Endothelial cell of umbilical vein (primary cell): ENCODE data around the gene MAPK6. TPM values are rescaled to one million over a fixed set of nuclear protein-coding genes. Genes with fewer than 3 reads are reported as not detected.

ENCODE experiments used
- Bru-seq: library from RNA; stranded (reverse); fragments of 400-500 nt; gene quantifications from one replicate; lab custom pipeline; 2021; lab: Mats Ljungman, UMichigan
- BruChase-seq, 2 experiments: library from RNA; stranded (reverse); fragments of 400-500 nt; gene quantifications; one replicate each; lab custom pipeline; 2021; lab: Mats Ljungman, UMichigan
- BruUV-seq: library from RNA; stranded (reverse); fragments of 400-500 nt; replicated peaks from 2 replicates; lab custom pipeline; 2021; lab: Mats Ljungman, UMichigan
- CTCF ChIA-PET: fragments of 300-600, 350-600 bp; sonication (Branson Sonifier 250); formaldehyde crosslinking; loops from one replicate; lab custom pipeline; 2021; ENCODE audit warnings: antibody characterized with exemption, inconsistent platforms; lab: Charles Lee
- POLR2A ChIA-PET: fragments of 300-600, 350-600 bp; sonication (Branson Sonifier 250); formaldehyde crosslinking; loops from one replicate; lab custom pipeline; 2021; ENCODE audit warnings: antibody characterized with exemption, inconsistent platforms; lab: Charles Lee
- DNase-seq: peaks from one replicate; pipeline ENCODE4 v3.0.0-alpha.2; 2011; ENCODE audit warnings: low read depth, low spot score
- FAIRE-seq: peaks from 2 replicates; lab custom pipeline; 2011; peaks lifted over from hg19 to GRCh38; lab: Jason Lieb, UNC
- H2AFZ ChIP-seq: 2 replicates; pipeline ENCODE4 v1.6.0; 2012; ENCODE audit warnings: low read depth, low read length, control low read depth, inconsistent platforms
- H3K27ac ChIP-seq: 2 replicates; pipeline ENCODE4 v1.5.1; 2011; ENCODE audit warnings: low read depth, mild to moderate bottlenecking, control low read depth, low read length, moderate library complexity; ENCODE audit not compliant: insufficient read depth
- H3K27me3 ChIP-seq, 2 experiments: 2 replicates each; pipeline versions ENCODE4 v1.6.0 to v1.6.1; 2011; ENCODE audit warnings: low read length in 2 of 2, mixed read lengths in 1 of 2; ENCODE audit not compliant: control insufficient read depth in 2 of 2, insufficient read depth in 2 of 2
- H3K36me3 ChIP-seq, 2 experiments: 2 replicates in 1 of 2; 3 replicates in 1 of 2; pipeline ENCODE4 v1.5.1; 2011; ENCODE audit warnings: low read length in 2 of 2, mild to moderate bottlenecking in 1 of 2, moderate library complexity in 1 of 2; ENCODE audit not compliant: control insufficient read depth in 2 of 2, insufficient read depth in 2 of 2; ENCODE audit errors: extremely low read depth in 1 of 2
- H3K4me1 ChIP-seq: 3 replicates; pipeline ENCODE4 v1.5.1; 2011; ENCODE audit warnings: mild to moderate bottlenecking, low read length; ENCODE audit not compliant: control insufficient read depth, insufficient read depth; ENCODE audit errors: extremely low read depth
- H3K4me2 ChIP-seq: 2 replicates; pipeline ENCODE4 v1.6.1; 2011; ENCODE audit warnings: low read length, control low read depth, mixed read lengths; ENCODE audit not compliant: insufficient read depth
- H3K4me3 ChIP-seq, 3 experiments: fragments of 200-600 bp in 1 of 3; sonication (generic), shearing (Covaris generic) in 1 of 3; replicated peaks in 1 of 3; 2 replicates each; pipeline ENCODE4 v1.5.1; 2011 to 2016; ENCODE audit warnings: control low read depth in 3 of 3, low read length in 3 of 3, mild to moderate bottlenecking in 2 of 3, inconsistent platforms in 1 of 3, low read depth in 1 of 3, moderate library complexity in 1 of 3; ENCODE audit not compliant: insufficient read depth in 1 of 3
- H3K79me2 ChIP-seq: 2 replicates; pipeline ENCODE4 v1.6.0; 2012; ENCODE audit warnings: low read length, inconsistent platforms; ENCODE audit not compliant: control insufficient read depth, insufficient read depth
- H3K9ac ChIP-seq: replicated peaks from 2 replicates; pipeline ENCODE3; 2011; ENCODE audit warnings: low read length, control low read depth; ENCODE audit not compliant: insufficient read depth; ENCODE audit errors: extremely low read depth
- H3K9me1 ChIP-seq: replicated peaks from 3 replicates; pipeline ENCODE4 v1.6.0; 2011; ENCODE audit warnings: mild to moderate bottlenecking, low read length; ENCODE audit not compliant: control insufficient read depth, insufficient read depth; ENCODE audit errors: extremely low read depth
- H3K9me3 ChIP-seq: replicated peaks from 2 replicates; pipeline ENCODE4 v1.5.1; 2012; ENCODE audit warnings: low read length, inconsistent platforms; ENCODE audit not compliant: control insufficient read depth, insufficient read depth
- H4K20me1 ChIP-seq: replicated peaks from 2 replicates; pipeline ENCODE3; 2011; ENCODE audit warnings: mild to moderate bottlenecking, low read length; ENCODE audit not compliant: control insufficient read depth, insufficient read depth; ENCODE audit errors: extremely low read depth
- CTCF ChIP-seq, 2 donors: IDR thresholded peaks; 1 replicate in 1 of 2; 2 replicates in 1 of 2; pipeline ENCODE4 v1.5.1; 2011; ENCODE audit warnings: low read length in 2 of 2, mild to moderate bottlenecking in 2 of 2, moderate library complexity in 2 of 2, control low read depth in 1 of 2, inconsistent platforms in 1 of 2, low read depth in 1 of 2; ENCODE audit not compliant: insufficient read depth in 1 of 2; ENCODE audit errors: extremely low read depth in 1 of 2
- FOS ChIP-seq: IDR thresholded peaks from 2 replicates; pipeline ENCODE4 v1.6.1; 2011; ENCODE audit warnings: mild to moderate bottlenecking, low read length, moderate library complexity, borderline replicate concordance; ENCODE audit not compliant: insufficient read depth
- GATA2 ChIP-seq: IDR thresholded peaks from 2 replicates; pipeline ENCODE4 v1.7.0; 2011; ENCODE audit warnings: low read depth, mild to moderate bottlenecking, moderate library complexity, mixed read lengths, low read length; ENCODE audit not compliant: insufficient read length, insufficient read depth
- MAX ChIP-seq: IDR thresholded peaks from 2 replicates; pipeline ENCODE4 v1.6.1; 2011; ENCODE audit not compliant: insufficient read depth, insufficient read length
- MYC ChIP-seq: IDR thresholded peaks from one replicate; pipeline ENCODE4 v1.6.1; 2011; ENCODE audit warnings: mild to moderate bottlenecking, low read depth, low read length
- POLR2A ChIP-seq: IDR thresholded peaks from 2 replicates; pipeline ENCODE4 v1.6.1; 2012; ENCODE audit warnings: low read depth, mild to moderate bottlenecking, control low read depth, low read length
- POLR2AphosphoS5 ChIP-seq: IDR thresholded peaks from 2 replicates; pipeline ENCODE4 v1.6.1; 2012; ENCODE audit warnings: low read depth, mild to moderate bottlenecking, control low read depth, low read length, moderate library complexity; ENCODE audit not compliant: insufficient read depth
- dilution Hi-C: fragments of 300-500 bp; cut with MboI; formaldehyde crosslinking; loops from one replicate; pipeline ENCODE4 v1.15.0; 2019; ENCODE audit warnings: low sequenced_read_pairs; ENCODE audit not compliant: extremely low pct_ligation_motif_present
- intact Hi-C: fragments of 100-400 bp; cut with micrococcal nuclease; formaldehyde crosslinking; loops from one replicate; pipeline ENCODE4 v1.10.0; 2022
- long read RNA-seq: library from polyadenylated mRNA; stranded (forward); transcript quantifications from one replicate; pipeline ENCODE4 v2.0.0, GENCODE V29; 2021
- polyA minus RNA-seq, 3 experiments: library from RNA; depleted of rRNA, polyadenylated mRNA; stranded (reverse); fragments of >200 nt; gene quantifications; 1 replicate in 1 of 3; 2 replicates in 2 of 3; pipeline ENCODE4 v1.2.3, GENCODE V29; 2011
- polyA plus RNA-seq, 4 experiments: library from polyadenylated mRNA; depleted of rRNA in 3 of 4; stranded (reverse) in 3 of 4; unstranded in 1 of 4; fragments of >200 nt; gene quantifications; 2 replicates each; pipeline versions ENCODE4 v1.2.1 to v1.2.3, GENCODE V29; 2011 to 2012; ENCODE audit warnings: missing spikeins in 1 of 4
- total RNA-seq: library from RNA; stranded (reverse); gene quantifications from 2 replicates; pipeline ENCODE4 v1.2.3, GENCODE V29; 2021

MAPK6 gene
- total RNA-seq (35.7 and 37.4 TPM in 2 replicates), polyA plus RNA-seq (7.3 and 10.9 TPM in 2 replicates), polyA minus RNA-seq (33.4 and 34.5 TPM in 2 replicates), Bru-seq, nascent RNA (percentile 94 among the genes with signal in this experiment), BruChase-seq, experiment 1, labeled RNA remaining after a 6-hour chase (percentile 88 among the genes with signal in this experiment), BruChase-seq, experiment 2, labeled RNA remaining after a 2-hour chase (percentile 93 among the genes with signal in this experiment)
- 12.3 and 14.2 TPM in 2 replicates for polyA plus RNA-seq (2011; cell fraction: cytosol; rRNA removed)
- polyA plus RNA-seq (2011; cell fraction: nucleus; rRNA removed) = 14.5 and 17.0 TPM in 2 replicates
- polyA plus RNA-seq (2012) = 25.8 and 32.0 TPM in 2 replicates
- 25.5 TPM for polyA minus RNA-seq (2011; cell fraction: cytosol; rRNA and poly(A)+ RNA removed)
- polyA minus RNA-seq (2011; cell fraction: nucleus; rRNA and poly(A)+ RNA removed) = 18.8 and 27.0 TPM in 2 replicates
- long read RNA-seq, full-length matches to known transcripts = 34 of 74 reads
- long read RNA-seq, partial matches to known transcripts = 12 of 74 reads
- long read RNA-seq, other reads (novel, unspliced or antisense) = 28 of 74 reads

- DNase-seq (peak; percentile 93), FAIRE-seq (peak; percentile 71)
- ChIA-PET POLR2A (no interaction called here), CTCF (interaction anchor here (1.1 kb wide), 1 partner anchor 60 kb away, joined by 4 read pairs; no protein-coding TSS in a partner anchor)
- Histone ChIP-seq H4K20me1 (no peaks in the 10 kb centered on the region), H3K9ac (peak within 1 kb of the TSS; percentile 99), H3K9me1 (no peaks in the 10 kb centered on the region), H3K27ac (peak within 1 kb of the TSS; percentile 96), H3K9me3 (no peaks in the 10 kb centered on the region), H3K36me3 (no peaks in the 10 kb centered on the region), H3K4me2 (peak within 1 kb of the TSS; percentile 100), H3K27me3 (no peaks in the 10 kb centered on the region), H3K79me2 (peaks cover 39% of the 10 kb centered on the region), H3K4me3 (peak within 1 kb of the TSS; percentile 73 to 99 (median 90)), H2AFZ (peak within 1 kb of the TSS; percentile 48), H3K4me1 (peaks cover 25% of the 10 kb centered on the region)
- intact Hi-C loops (loop anchor here (1.0 kb wide), 4 partner anchors 13 to 74 kb away; no protein-coding TSS in a partner anchor), dilution Hi-C loops (no loop called here)
- TF ChIP-seq POLR2A (peak; percentile 75), GATA2 (no peak), POLR2AphosphoS5 (peak; percentile 84), MYC (no peak), MAX (peak; percentile 42), FOS (no peak), CTCF (IDR thresholded peaks at IDR 0.05; ENCODE audit: extremely low read depth in 1 of 2, insufficient read depth in 1 of 2, low read depth in 1 of 2, low read length in 2 of 2) (no peak)
- BruUV-seq = TSS peak; percentile 54
Observed at GRCh38 chr15:52018693-52019393, at the start of gene MAPK6. MAPK6 (plus strand) TSS chr15:52019219; CDS start chr15:52046461, 27,242 bp downstream.
